ENCODE data around the gene CPSF7.

The CPSF7 gene

DNA sequence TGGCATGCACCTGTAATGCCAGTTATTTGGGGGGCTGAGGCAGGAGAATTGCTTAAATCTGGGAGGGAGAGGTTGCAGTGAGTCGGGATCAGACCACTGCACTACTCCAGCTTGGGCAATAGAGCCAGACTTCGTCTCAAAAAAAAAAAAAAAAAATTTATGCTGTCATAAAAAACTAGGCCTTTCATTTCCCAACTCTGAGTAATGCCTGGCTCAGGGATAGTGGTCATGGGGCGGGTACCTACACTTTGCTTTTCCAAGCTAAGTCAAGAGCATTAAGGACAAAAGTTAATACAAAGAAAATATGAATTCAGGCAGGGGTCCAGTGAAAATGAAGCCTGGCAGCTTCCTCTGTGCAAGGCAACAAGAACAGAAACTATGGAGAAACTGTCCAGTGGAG is 16.3 kb downstream of the CPSF7 start:
- Histone ChIP-seq H3K4me3 (ENCODE audit: low read depth, low read length) (no peak overlapping the region), H3K27me3 (ENCODE audit: control insufficient read depth, insufficient read depth, low read length) (no peaks in the 10 kb centered on the region), H3K27ac (ENCODE audit: low read depth, low read length) (no peak overlapping the region), H3K36me3 (ENCODE audit: control insufficient read depth, insufficient read depth, low read length) (peaks cover 97% of the 10 kb centered on the region), H3K9me3 (ENCODE audit: control insufficient read depth, insufficient read depth, low read length) (no peaks in the 10 kb centered on the region), H3K4me1 (ENCODE audit: control insufficient read depth, insufficient read depth, low read length) (no peaks in the 10 kb centered on the region), H3K9ac (ENCODE audit: low read depth, low read length) (no peak overlapping the region)

- H3K9ac ChIP-seq (ENCODE audit: low read depth, low read length) = no peak overlapping the region
- H3K27me3 ChIP-seq (ENCODE audit: control insufficient read depth, insufficient read depth, low read length) = no peaks in the 10 kb centered on the region
Measured at GRCh38 chr11:61411589-61411988, 18.2 kb downstream of the CPSF7 start.

GRCh38 chr11:61406991-61407728 is 22.6 kb downstream of the CPSF7 start:
- no peak overlapping the region for H3K4me3 ChIP-seq (ENCODE audit: low read depth, low read length)
- H3K9me3 ChIP-seq (ENCODE audit: control insufficient read depth, insufficient read depth, low read length) = no peaks in the 10 kb centered on the region
- H3K27ac ChIP-seq (ENCODE audit: low read depth, low read length) = no peak overlapping the region
- H3K9ac ChIP-seq (ENCODE audit: low read depth, low read length) = no peak overlapping the region
- no peaks in the 10 kb centered on the region for H3K27me3 ChIP-seq (ENCODE audit: control insufficient read depth, insufficient read depth, low read length)
- peaks cover 94% of the 10 kb centered on the region for H3K36me3 ChIP-seq (ENCODE audit: control insufficient read depth, insufficient read depth, low read length)
- no peaks in the 10 kb centered on the region for H3K4me1 ChIP-seq (ENCODE audit: control insufficient read depth, insufficient read depth, low read length)

More at GRCh38 chr11:61411589-61411988, 18.2 kb downstream of the CPSF7 start:
- Histone ChIP-seq H3K4me3 (ENCODE audit: low read depth, low read length) (no peak overlapping the region), H3K36me3 (ENCODE audit: control insufficient read depth, insufficient read depth, low read length) (peaks cover 95% of the 10 kb centered on the region), H3K4me1 (ENCODE audit: control insufficient read depth, insufficient read depth, low read length) (no peaks in the 10 kb centered on the region), H3K9me3 (ENCODE audit: control insufficient read depth, insufficient read depth, low read length) (no peaks in the 10 kb centered on the region), H3K27ac (ENCODE audit: low read depth, low read length) (no peak overlapping the region)

DNA sequence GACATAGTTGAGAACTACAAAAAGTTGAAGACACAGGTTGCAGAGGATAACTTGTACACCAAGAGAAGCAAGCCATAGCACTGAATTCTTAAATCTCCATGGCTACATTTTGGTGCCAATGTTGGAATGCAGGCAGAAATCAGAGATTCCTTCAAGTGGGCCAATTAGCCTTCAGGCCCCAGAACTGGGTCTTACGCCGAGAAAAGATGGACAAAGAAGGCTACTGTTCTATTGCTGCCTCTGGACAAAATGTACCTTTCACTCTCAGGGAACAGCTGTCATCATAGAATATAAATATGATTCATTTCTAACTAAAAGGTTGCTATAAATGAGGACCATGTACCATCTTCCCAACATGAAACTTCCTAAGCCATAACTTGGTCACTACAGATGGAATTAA is 23.7 kb downstream of the CPSF7 start:
- no peaks in the 10 kb centered on the region for H3K4me1 ChIP-seq (ENCODE audit: control insufficient read depth, insufficient read depth, low read length)
- H3K9me3 ChIP-seq (ENCODE audit: control insufficient read depth, insufficient read depth, low read length) = no peaks in the 10 kb centered on the region
- no peaks in the 10 kb centered on the region for H3K27me3 ChIP-seq (ENCODE audit: control insufficient read depth, insufficient read depth, low read length)
- H3K4me3 ChIP-seq (ENCODE audit: low read depth, low read length) = no peak overlapping the region
- H3K27ac ChIP-seq (ENCODE audit: low read depth, low read length) = no peak overlapping the region
- H3K36me3 ChIP-seq (ENCODE audit: control insufficient read depth, insufficient read depth, low read length) = peaks cover 85% of the 10 kb centered on the region
- no peak overlapping the region for H3K9ac ChIP-seq (ENCODE audit: low read depth, low read length)

- Histone ChIP-seq H3K9ac (ENCODE audit: low read depth, low read length) (no peak overlapping the region), H3K4me1 (ENCODE audit: control insufficient read depth, insufficient read depth, low read length) (no peaks in the 10 kb centered on the region), H3K27me3 (ENCODE audit: control insufficient read depth, insufficient read depth, low read length) (no peaks in the 10 kb centered on the region), H3K4me3 (ENCODE audit: low read depth, low read length) (no peak overlapping the region), H3K9me3 (ENCODE audit: control insufficient read depth, insufficient read depth, low read length) (no peaks in the 10 kb centered on the region), H3K36me3 (ENCODE audit: control insufficient read depth, insufficient read depth, low read length) (peaks cover 77% of the 10 kb centered on the region), H3K27ac (ENCODE audit: low read depth, low read length) (no peak overlapping the region)
Measured at GRCh38 chr11:61404641-61405040, 25.1 kb downstream of the CPSF7 start.

GRCh38 chr11:61404103-61404502 is 25.7 kb downstream of the CPSF7 start:
- Histone ChIP-seq H3K4me3 (ENCODE audit: low read depth, low read length) (no peak overlapping the region), H3K4me1 (ENCODE audit: control insufficient read depth, insufficient read depth, low read length) (no peaks in the 10 kb centered on the region), H3K36me3 (ENCODE audit: control insufficient read depth, insufficient read depth, low read length) (peaks cover 72% of the 10 kb centered on the region), H3K9ac (ENCODE audit: low read depth, low read length) (no peak overlapping the region), H3K27me3 (ENCODE audit: control insufficient read depth, insufficient read depth, low read length) (no peaks in the 10 kb centered on the region), H3K27ac (ENCODE audit: low read depth, low read length) (no peak overlapping the region), H3K9me3 (ENCODE audit: control insufficient read depth, insufficient read depth, low read length) (no peaks in the 10 kb centered on the region)

GRCh38 chr11:61403658-61404057 is 26.1 kb downstream of the CPSF7 start:
- Histone ChIP-seq H3K36me3 (ENCODE audit: control insufficient read depth, insufficient read depth, low read length) (peaks cover 72% of the 10 kb centered on the region), H3K27ac (ENCODE audit: low read depth, low read length) (no peak overlapping the region), H3K27me3 (ENCODE audit: control insufficient read depth, insufficient read depth, low read length) (no peaks in the 10 kb centered on the region), H3K4me3 (ENCODE audit: low read depth, low read length) (no peak overlapping the region), H3K9me3 (ENCODE audit: control insufficient read depth, insufficient read depth, low read length) (no peaks in the 10 kb centered on the region), H3K9ac (ENCODE audit: low read depth, low read length) (no peak overlapping the region), H3K4me1 (ENCODE audit: control insufficient read depth, insufficient read depth, low read length) (no peaks in the 10 kb centered on the region)

DNA sequence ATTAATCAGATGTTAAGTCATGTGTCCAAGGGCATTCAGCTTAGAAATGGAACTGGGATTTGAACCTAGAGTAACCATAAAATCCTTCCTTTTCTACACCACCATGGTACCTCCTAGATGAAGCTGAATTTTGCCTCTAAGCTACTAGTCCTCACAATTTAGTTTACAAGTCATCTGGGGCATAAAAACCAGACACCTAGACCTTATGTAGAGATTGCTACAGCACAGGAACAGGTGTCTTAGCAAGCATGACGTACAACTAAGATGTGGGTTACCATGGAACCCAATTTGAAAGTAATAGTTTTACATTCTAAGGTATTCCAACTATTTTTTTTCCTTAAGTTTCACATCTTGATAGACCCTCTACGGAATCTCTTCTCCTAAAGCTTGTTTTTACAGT is 28.2 kb downstream of the CPSF7 start:
- H3K27ac ChIP-seq (ENCODE audit: low read depth, low read length) = no peak overlapping the region
- no peaks in the 10 kb centered on the region for H3K27me3 ChIP-seq (ENCODE audit: control insufficient read depth, insufficient read depth, low read length)
- H3K9ac ChIP-seq (ENCODE audit: low read depth, low read length) = no peak overlapping the region
- H3K9me3 ChIP-seq (ENCODE audit: control insufficient read depth, insufficient read depth, low read length) = no peaks in the 10 kb centered on the region
- H3K36me3 ChIP-seq (ENCODE audit: control insufficient read depth, insufficient read depth, low read length) = peaks cover 66% of the 10 kb centered on the region
- H3K4me1 ChIP-seq (ENCODE audit: control insufficient read depth, insufficient read depth, low read length) = no peaks in the 10 kb centered on the region
- H3K4me3 ChIP-seq (ENCODE audit: low read depth, low read length) = no peak overlapping the region

- Histone ChIP-seq H3K9me3 (ENCODE audit: control insufficient read depth, insufficient read depth, low read length) (no peaks in the 10 kb centered on the region), H3K27ac (ENCODE audit: low read depth, low read length) (peak overlapping the region; percentile 14), H3K4me1 (ENCODE audit: control insufficient read depth, insufficient read depth, low read length) (no peaks in the 10 kb centered on the region), H3K36me3 (ENCODE audit: control insufficient read depth, insufficient read depth, low read length) (peaks cover 62% of the 10 kb centered on the region), H3K4me3 (ENCODE audit: low read depth, low read length) (no peak overlapping the region), H3K9ac (ENCODE audit: low read depth, low read length) (no peak overlapping the region), H3K27me3 (ENCODE audit: control insufficient read depth, insufficient read depth, low read length) (no peaks in the 10 kb centered on the region)
Measured at GRCh38 chr11:61401173-61401572, 28.6 kb downstream of the CPSF7 start.

DNA sequence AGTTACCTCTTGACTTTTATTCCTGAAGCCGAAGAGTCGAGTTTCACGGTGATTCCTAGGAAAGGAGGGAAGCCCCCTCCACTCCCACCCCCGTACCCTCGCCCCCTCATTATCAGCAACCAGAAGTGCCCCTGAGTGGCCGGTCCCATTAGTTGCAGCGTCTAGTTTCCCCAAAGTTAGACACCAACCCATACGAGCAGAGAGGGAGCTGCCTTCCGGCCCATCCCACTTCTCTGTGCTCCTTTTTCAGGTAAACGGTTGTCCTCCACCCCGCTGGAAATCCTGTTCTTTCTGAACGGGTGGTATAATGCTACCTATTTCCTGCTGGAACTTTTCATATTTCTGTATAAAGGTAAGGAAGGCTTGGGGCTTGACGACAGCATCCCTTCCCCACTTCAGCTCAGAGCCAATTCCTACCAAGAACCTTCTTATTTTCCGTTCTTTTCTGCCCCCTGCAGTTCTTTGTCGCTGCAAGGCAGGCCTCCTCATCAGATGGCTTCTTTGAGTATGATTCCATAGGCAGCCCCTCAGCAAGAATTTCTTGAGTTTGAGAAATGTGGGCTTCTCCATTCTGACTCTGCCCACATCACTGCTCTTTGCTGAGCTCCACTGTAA is 36.7 kb downstream of the CPSF7 start:
- Histone ChIP-seq H3K9ac (ENCODE audit: low read depth, low read length) (peak overlapping the region; percentile 72; the same call in 1 of the 2 replicates), H3K4me1 (ENCODE audit: control insufficient read depth, insufficient read depth, low read length) (no peaks in the 10 kb centered on the region; the same call in 1 of the 2 replicates), H3K27me3 (ENCODE audit: control insufficient read depth, insufficient read depth, low read length) (no peaks in the 10 kb centered on the region), H3K27ac (ENCODE audit: low read depth, low read length) (peak overlapping the region; percentile 68), H3K4me3 (ENCODE audit: low read depth, low read length) (peak overlapping the region; percentile 92), H3K9me3 (ENCODE audit: control insufficient read depth, insufficient read depth, low read length) (no peaks in the 10 kb centered on the region), H3K36me3 (ENCODE audit: control insufficient read depth, insufficient read depth, low read length) (peaks cover 25% of the 10 kb centered on the region)

DNA sequence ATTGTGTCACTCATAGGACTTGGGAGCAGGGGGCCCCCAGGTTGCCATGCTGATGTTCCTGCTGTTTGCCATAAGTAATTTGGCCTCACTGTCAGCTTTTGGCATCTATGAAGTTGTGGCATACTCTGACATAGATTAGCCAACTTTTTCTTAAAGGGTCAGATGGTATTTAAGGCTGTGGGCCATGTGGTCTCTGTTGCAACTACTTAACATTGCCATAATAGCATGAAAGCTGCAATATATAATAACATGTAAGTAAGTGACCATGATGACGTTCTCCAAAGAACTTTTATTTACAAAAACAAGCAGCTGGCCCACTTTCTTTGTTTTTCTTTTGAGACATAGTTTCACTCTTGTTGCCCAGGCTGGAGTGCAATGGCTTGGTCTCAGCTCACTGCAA is 39.6 kb downstream of the CPSF7 start:
- H3K4me1 ChIP-seq (ENCODE audit: control insufficient read depth, insufficient read depth, low read length) = no peaks in the 10 kb centered on the region; the same call in 1 of the 2 replicates
- no peaks in the 10 kb centered on the region for H3K27me3 ChIP-seq (ENCODE audit: control insufficient read depth, insufficient read depth, low read length)
- no peaks in the 10 kb centered on the region for H3K9me3 ChIP-seq (ENCODE audit: control insufficient read depth, insufficient read depth, low read length)
- H3K27ac ChIP-seq (ENCODE audit: low read depth, low read length) = no peak overlapping the region
- no peak overlapping the region for H3K4me3 ChIP-seq (ENCODE audit: low read depth, low read length)
- no peak overlapping the region for H3K9ac ChIP-seq (ENCODE audit: low read depth, low read length)
- peaks cover 10% of the 10 kb centered on the region for H3K36me3 ChIP-seq (ENCODE audit: control insufficient read depth, insufficient read depth, low read length)
